Esophagus muscularis mucosa (tissue), 3 donors: ENCODE results near the gene POLN.

Experiments used
- CTCF ChIP-seq, 3 experiments: fragments of 200-600 bp in 2 of 3; fragments of 450-650 bp in 1 of 3; sonication (generic) in 2 of 3; IDR thresholded peaks; one replicate each; pipeline ENCODE4 v1.5.1; 2017 to 2019; ENCODE audit warnings: antibody characterized with exemption in 3 of 3, mild to moderate bottlenecking in 2 of 3, moderate library complexity in 1 of 3
- POLR2A ChIP-seq: fragments of 450-650 bp; IDR thresholded peaks from one replicate; pipeline ENCODE4 v1.6.1; 2017; ENCODE audit warnings: antibody characterized with exemption, moderate library complexity, mild to moderate bottlenecking, low read depth

- TF ChIP-seq CTCF (IDR thresholded peaks at IDR 0.05) (no peak), POLR2A (no peak)
These were observed 149.8 kb downstream of the POLN start for GRCh38 chr4:2091990-2092668.
